Upper lobe of left lung (tissue), 4 donors: ENCODE data around the gene SIX4.

ENCODE experiments used
- POLR2A ChIP-seq, 4 donors: fragments of 450-650 bp; IDR thresholded peaks; one replicate each; pipeline ENCODE4 v1.5.1; 2016 to 2017; ENCODE audit warnings: antibody characterized with exemption in 4 of 4, mild to moderate bottlenecking in 2 of 4
- POLR2AphosphoS5 ChIP-seq, 2 donors: sonication (generic); formaldehyde crosslinking; IDR thresholded peaks; one replicate each; pipeline ENCODE4 v1.5.1; 2017; ENCODE audit warnings: antibody characterized with exemption in 2 of 2
- TF ChIP-seq, protein P1 (sequence below), 6 experiments: fragments of 450-650 bp in 4 of 6; fragments of 200-600 bp in 2 of 6; sonication (generic) in 2 of 6; IDR thresholded peaks; one replicate each; pipeline ENCODE4 v1.5.1; 2016 to 2019; ENCODE audit warnings: antibody characterized with exemption in 6 of 6

DNA sequence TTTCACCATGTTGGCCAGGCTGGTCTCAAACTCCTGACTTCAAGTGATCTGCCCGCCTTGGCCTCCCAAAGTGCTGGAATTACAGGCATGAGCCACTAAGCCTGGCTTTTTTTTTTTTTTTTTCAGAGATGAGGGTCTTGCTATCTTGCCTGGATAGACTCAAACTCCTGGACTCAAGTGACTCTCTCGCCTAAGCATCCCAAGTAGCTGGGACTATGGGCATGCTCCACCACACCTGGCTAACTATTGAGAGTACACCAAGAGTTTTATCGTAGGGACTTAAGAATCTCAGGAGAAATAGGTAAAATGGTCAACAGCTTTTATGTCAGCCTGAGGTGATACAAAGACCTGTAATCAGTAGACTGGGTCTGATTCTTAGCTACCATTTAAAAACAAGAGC lies 43.6 kb downstream of the SIX4 start:
- TF ChIP-seq, protein P1, sequence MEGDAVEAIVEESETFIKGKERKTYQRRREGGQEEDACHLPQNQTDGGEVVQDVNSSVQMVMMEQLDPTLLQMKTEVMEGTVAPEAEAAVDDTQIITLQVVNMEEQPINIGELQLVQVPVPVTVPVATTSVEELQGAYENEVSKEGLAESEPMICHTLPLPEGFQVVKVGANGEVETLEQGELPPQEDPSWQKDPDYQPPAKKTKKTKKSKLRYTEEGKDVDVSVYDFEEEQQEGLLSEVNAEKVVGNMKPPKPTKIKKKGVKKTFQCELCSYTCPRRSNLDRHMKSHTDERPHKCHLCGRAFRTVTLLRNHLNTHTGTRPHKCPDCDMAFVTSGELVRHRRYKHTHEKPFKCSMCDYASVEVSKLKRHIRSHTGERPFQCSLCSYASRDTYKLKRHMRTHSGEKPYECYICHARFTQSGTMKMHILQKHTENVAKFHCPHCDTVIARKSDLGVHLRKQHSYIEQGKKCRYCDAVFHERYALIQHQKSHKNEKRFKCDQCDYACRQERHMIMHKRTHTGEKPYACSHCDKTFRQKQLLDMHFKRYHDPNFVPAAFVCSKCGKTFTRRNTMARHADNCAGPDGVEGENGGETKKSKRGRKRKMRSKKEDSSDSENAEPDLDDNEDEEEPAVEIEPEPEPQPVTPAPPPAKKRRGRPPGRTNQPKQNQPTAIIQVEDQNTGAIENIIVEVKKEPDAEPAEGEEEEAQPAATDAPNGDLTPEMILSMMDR (IDR thresholded peaks at IDR 0.05): no peak
- no peak for TF ChIP-seq POLR2A (IDR thresholded peaks at IDR 0.05)
- TF ChIP-seq POLR2AphosphoS5 (IDR thresholded peaks at IDR 0.05): no peak
